ENCODE measurements around the gene CMTM5.
"Not testable (repeated sequence)": the region's sequence is repeated elsewhere in the genome, so short reads cannot be mapped to it uniquely, and the experiment has no call there.

The CMTM5 gene

DNA sequence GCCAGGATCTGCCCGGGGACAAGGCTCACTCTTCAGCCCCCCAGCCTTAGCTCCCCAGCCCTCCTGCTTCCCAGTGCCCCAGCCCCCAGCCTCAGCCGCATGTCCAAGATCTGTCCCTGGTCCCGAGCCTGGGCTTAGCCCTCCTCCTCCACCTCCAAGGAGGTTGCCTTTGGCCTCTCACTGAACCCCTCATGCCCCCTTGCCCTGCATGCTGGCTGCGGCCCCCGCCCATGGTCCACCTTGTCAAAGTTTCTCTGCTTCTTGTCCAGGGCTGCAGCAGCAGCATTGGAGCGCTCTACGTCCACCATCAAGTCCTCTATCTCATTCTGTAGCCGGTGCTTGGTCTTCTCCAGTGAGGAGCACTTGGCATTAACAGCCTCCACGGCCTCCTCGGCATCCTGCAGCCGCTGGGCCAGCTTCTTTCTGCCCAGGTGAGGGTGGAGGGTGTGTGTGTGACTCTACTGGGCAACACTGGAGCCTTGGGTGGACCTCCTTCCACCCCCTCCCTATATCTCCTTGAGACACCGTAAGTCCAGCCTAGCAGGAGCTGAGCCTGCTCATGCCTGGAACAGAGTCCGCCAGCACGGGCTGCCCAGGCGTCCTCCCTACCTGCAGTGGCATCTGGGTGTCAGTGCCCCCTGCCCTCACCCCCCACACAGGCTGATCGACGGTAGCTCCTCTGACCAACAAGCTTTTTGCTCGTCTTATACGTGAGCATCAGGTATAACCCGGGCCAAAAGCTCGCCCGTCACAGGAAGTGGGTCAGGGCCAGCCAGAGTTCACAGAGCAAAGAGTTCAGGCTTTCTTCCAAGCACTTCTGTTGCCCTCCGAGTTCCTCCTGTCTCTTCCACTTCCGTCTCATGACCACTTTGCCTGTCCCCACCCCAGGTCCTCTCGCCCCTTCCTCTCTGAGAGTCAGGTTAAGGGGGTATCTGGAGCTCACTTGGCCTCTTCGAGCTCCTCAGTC lies 11.4 kb downstream of the CMTM5 start:
- DNase-seq (ENCODE audit: low read depth): no peak
- no peak overlapping the region for H3K4me3 ChIP-seq (replicated peaks; ENCODE audit: low read depth, low read length)
- TF ChIP-seq, protein P1, sequence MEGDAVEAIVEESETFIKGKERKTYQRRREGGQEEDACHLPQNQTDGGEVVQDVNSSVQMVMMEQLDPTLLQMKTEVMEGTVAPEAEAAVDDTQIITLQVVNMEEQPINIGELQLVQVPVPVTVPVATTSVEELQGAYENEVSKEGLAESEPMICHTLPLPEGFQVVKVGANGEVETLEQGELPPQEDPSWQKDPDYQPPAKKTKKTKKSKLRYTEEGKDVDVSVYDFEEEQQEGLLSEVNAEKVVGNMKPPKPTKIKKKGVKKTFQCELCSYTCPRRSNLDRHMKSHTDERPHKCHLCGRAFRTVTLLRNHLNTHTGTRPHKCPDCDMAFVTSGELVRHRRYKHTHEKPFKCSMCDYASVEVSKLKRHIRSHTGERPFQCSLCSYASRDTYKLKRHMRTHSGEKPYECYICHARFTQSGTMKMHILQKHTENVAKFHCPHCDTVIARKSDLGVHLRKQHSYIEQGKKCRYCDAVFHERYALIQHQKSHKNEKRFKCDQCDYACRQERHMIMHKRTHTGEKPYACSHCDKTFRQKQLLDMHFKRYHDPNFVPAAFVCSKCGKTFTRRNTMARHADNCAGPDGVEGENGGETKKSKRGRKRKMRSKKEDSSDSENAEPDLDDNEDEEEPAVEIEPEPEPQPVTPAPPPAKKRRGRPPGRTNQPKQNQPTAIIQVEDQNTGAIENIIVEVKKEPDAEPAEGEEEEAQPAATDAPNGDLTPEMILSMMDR (IDR thresholded peaks at IDR 0.05; ENCODE audit: low read length, missing control alignments): no peak

DNA sequence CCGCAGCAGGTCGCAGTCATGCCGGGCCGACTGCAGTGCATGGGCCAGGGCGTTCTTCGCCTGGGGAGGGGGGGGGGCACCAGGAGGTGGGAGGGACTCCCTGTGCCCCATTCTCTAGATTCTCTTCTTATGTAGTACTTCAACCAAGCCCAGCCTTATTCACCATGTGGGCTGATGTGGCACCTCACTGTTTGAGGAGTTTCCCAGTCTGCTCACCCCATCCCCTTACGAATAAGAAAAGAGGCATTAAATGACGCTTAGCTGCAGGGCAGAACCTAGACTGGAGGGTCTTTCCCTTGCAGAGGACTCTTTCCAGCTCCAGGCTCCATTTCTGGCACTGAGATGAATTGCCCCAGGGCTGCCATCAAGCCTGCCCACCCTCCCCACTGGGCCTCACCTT lies 12.2 kb downstream of the CMTM5 start:
- DNase-seq (ENCODE audit: low read depth): no peak
- TF ChIP-seq, protein P1 (IDR thresholded peaks at IDR 0.05; ENCODE audit: low read length, missing control alignments): no peak

DNA sequence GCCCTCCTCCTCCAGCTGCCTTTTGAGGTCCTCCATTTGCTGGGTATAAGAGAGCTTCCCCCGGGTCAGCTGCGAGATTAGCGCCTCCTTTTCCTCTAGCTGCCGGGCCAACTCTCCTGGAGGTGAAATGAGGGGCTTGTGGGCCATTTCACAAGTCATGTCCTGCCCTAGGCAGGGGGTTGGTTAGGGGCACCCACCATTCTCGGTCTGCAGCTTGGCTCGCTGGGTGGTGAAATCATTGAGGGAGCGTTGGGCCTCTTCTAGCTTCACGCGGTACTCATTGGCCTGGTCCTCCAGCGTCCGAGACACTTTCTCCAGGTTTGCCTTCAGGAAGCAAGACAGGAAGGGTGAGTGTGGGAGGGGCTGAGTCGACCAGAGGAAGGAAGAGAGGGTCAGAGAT lies 12.6 kb downstream of the CMTM5 start:
- DNase-seq (ENCODE audit: low read depth): no peak
- TF ChIP-seq, protein P1 (IDR thresholded peaks at IDR 0.05; ENCODE audit: low read length, missing control alignments): no peak
- H3K4me3 ChIP-seq (replicated peaks; ENCODE audit: low read depth, low read length): no peak overlapping the region

More for the DNA sequence above, 12.2 kb downstream of the CMTM5 start:
- H3K4me3 ChIP-seq (replicated peaks; ENCODE audit: low read depth, low read length): no peak overlapping the region

DNA sequence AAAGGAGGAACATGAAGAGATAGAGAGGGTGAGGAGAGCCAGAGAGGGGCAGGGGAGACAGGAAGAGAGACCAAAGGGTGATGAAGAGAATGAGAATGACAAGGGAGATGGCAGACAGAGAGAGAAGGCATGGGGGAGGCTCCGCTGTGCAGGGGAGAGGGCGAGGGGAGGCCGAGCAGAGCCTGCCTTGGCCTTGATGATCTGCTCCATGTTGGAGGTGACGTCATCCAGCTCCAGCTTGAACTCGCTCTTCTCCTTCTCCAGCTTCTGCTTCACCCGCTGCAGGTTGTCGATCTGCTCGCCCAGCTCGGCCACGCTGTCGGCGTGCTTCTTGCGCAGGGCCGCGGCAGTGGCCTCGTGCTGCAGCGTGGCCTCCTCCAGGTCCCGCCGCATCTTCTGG lies 13.0 kb downstream of the CMTM5 start:
- not testable (repeated sequence) for DNase-seq (ENCODE audit: low read depth); H3K4me3 ChIP-seq (replicated peaks; ENCODE audit: low read depth, low read length)

DNA sequence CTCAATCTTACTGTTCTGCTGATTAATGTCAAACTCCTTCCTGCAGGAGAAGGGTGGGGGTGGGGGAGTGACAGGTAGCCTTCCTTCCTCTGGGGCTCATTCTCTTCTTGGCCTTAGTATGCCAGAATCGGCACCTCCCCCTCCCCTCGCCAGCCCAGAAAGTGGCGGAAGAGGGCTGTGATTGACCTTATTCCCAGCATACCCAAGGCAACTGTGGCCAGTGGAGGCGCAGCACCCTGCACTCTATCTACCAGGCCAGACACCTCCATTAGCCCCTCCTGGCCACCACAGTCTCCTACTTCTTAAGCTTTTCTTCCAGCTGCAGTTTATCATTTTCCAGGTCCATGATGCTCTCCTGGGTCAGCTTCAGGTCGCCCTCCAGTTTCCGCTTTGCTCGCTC lies 15.8 kb downstream of the CMTM5 start:
- no peak overlapping the region for H3K4me3 ChIP-seq (replicated peaks; ENCODE audit: low read depth, low read length)
- TF ChIP-seq, protein P1 (IDR thresholded peaks at IDR 0.05; ENCODE audit: low read length, missing control alignments): no peak

DNA sequence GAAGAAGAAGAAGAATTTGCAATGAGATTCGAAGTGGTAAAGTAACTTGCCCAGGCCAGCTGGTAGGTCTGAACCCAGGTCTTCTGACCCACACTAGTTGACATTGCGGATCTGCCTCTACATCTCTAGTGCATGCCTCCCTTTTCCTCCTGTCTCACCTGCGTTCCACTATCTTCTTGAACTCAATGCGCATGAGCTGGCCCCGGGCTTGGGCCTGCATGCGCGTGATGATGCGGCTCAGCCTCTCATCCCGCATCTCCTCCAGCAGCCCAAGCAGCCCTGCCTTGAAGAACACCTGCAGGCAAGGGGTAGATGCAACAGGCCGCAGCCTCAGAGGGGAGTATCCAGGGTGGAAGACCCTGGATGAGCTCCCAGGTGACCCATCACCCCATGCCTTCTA lies 19.3 kb downstream of the CMTM5 start:
- no peak for DNase-seq (ENCODE audit: low read depth)
- TF ChIP-seq, protein P1 (IDR thresholded peaks at IDR 0.05; ENCODE audit: low read length, missing control alignments): no peak
- no peak overlapping the region for H3K4me3 ChIP-seq (replicated peaks; ENCODE audit: low read depth, low read length)

More for the DNA sequence above, 15.8 kb downstream of the CMTM5 start:
- no peak for DNase-seq (ENCODE audit: low read depth)

DNA sequence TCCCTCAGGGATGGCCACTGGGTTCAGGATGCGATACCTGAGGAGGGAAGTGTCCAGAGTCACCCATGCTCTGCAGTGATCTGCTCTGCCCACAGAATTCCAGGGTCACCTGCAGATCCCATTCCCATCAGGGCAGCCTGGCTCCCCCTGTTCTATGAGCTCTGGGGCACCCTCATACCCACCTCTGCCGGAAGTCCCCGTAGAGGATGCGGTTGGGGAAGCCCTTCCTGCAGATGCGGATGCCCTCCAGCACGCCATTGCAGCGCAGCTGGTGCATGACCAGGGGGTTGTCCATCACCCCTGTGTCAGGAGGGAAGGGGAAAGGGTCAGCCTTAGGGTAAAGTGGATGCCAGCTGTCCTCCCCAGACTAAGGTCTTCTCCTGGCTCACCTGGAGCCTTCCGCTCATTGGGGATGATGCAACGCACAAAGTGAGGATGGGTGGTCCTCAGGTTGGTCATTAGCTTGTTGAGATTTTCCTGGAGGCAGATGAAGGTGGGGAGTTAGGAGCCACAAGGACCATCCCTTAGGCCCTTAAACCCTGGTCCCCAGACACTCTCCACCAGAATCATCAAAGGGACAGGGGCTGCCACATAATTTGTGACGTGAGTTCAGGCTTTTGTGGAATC lies 20.0 kb downstream of the CMTM5 start:
- H3K4me3 ChIP-seq (replicated peaks; ENCODE audit: low read depth, low read length): no peak overlapping the region
- no peak for DNase-seq (ENCODE audit: low read depth)
- TF ChIP-seq, protein P1 (IDR thresholded peaks at IDR 0.05; ENCODE audit: low read length, missing control alignments): no peak
